SJSA1 (cell line): ENCODE measurements around the gene PDCL2. TPM values are rescaled to one million over a fixed set of nuclear protein-coding genes. Genes with fewer than 3 reads are reported as not detected.
"Not testable (repeated sequence)": the region's sequence is repeated elsewhere in the genome, so short reads cannot be mapped to it uniquely, and the experiment has no call there.

ENCODE experiments used
- DNase-seq, 2 experiments: peaks; one replicate each; pipeline ENCODE4 v3.0.0-alpha.2; 2015 to 2020; ENCODE audit warnings: low spot score in 2 of 2, low read depth in 1 of 2
- H3K27ac ChIP-seq: fragments of 250-450 bp; sonication (Bioruptor Pico); 2 replicates; pipeline ENCODE4 v1.5.1; 2020; ENCODE audit warnings: mild to moderate bottlenecking, moderate library complexity
- H3K27me3 ChIP-seq: fragments of 250-450 bp; sonication (Bioruptor Pico); replicated peaks from 2 replicates; pipeline ENCODE4 v1.5.1; 2020; ENCODE audit warnings: mild to moderate bottlenecking, moderate library complexity
- H3K36me3 ChIP-seq: fragments of 250-450 bp; sonication (Bioruptor Pico); 2 replicates; pipeline ENCODE4 v1.5.1; 2020; ENCODE audit warnings: mild to moderate bottlenecking
- H3K4me1 ChIP-seq: fragments of 250-450 bp; sonication (Bioruptor Pico); replicated peaks from 2 replicates; pipeline ENCODE4 v1.6.1; 2021; ENCODE audit warnings: mild to moderate bottlenecking
- H3K4me3 ChIP-seq: fragments of 250-450 bp; sonication (Bioruptor Pico); 2 replicates; pipeline ENCODE4 v1.5.1; 2020; ENCODE audit warnings: mild to moderate bottlenecking
- H3K9me3 ChIP-seq: fragments of 250-450 bp; sonication (Bioruptor Pico); replicated peaks from 2 replicates; pipeline ENCODE4 v1.5.1; 2020; ENCODE audit warnings: mild to moderate bottlenecking
- total RNA-seq: library from RNA; depleted of rRNA; stranded (reverse); fragments of >200 nt; shearing (Covaris generic); gene quantifications from 2 replicates; pipeline ENCODE4 v1.2.3, GENCODE V29; 2014

The PDCL2 gene
- total RNA-seq, 1 experiment from 2014 or later = not detected

DNA sequence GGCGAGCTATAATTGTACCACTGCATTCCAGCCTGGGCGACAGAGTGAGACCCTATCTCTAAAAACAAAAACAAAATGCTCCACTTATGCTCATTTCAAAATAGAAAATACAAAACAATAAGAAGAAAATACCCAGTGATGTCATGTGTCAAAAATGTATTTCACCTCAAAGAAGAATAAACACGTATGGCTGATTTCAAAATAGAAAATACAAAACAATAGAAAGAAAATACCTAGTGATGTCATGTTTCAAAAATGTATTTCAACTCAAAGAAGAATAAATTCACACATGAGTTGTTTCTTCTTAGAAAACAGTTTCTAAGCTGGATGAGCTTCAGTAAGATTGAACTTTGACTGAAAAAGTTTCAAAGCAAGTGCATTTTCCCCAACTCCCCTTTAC is 20.3 kb upstream of the PDCL2 start:
- Histone ChIP-seq H3K36me3 (no peaks in the 10 kb centered on the region), H3K4me1 (peaks cover 7% of the 10 kb centered on the region), H3K27me3 (no peaks in the 10 kb centered on the region), H3K4me3 (no peak overlapping the region), H3K9me3 (no peaks in the 10 kb centered on the region), H3K27ac (no peak overlapping the region)
- DNase-seq = peak in 1 of 2 experiments; percentile 26

DNA sequence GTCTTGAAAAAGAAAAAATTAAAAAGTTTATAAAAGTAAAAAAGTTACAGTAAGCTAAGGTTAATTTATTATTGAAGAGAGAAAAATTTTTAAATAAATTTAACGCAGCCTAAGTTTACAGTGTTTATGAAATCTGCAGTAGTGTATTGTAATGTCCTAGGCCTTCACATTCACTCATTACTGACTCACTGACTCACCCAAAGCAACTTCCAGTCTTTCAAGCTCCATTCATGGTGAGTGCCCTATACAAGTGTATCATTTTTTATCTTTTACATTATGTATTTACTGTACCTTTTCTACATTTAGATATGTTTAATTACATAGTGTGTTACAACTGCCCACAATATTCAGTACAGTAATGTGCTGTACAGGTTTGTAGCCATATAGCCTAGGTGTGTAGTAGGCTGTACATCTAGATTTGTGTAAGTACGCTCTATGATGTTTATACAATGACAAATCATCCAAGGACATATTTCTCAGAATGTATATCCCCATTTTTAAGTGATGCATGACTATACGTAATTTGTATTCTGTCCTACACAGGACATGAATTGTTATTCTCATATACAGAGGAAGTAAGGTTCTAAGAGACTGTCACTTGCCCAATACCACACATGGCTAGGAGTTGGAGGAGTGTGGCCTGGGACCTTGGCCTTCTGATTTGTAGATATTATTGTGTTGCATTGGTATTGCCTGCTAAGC is 19.5 kb upstream of the PDCL2 start:
- DNase-seq = no peak

DNA sequence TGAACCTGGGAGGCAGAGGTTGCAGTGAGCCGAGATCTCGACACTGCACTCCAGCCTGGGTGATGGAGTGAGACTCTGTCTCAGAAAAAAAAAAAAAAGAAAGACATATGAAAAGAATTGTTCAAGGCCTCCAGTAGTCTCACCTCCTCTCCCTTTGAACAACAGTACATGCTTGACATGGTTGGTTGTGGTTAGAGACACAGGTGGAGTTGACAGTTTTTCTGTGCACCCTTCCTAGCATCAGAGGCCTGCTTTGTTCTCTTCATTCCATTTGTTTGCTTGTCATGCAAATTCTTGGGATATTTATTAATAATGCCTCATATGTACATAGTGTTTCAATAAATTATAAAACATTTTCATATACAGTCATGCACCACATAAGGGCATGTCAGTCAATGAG is 18.3 kb upstream of the PDCL2 start:
- no peaks in the 10 kb centered on the region for H3K27me3 ChIP-seq
- H3K36me3 ChIP-seq = no peaks in the 10 kb centered on the region
- H3K9me3 ChIP-seq = no peaks in the 10 kb centered on the region
- H3K4me1 ChIP-seq = peaks cover 7% of the 10 kb centered on the region
- H3K27ac ChIP-seq = no peak overlapping the region
- no peak for DNase-seq
- no peak overlapping the region for H3K4me3 ChIP-seq

More for the DNA sequence above, 19.5 kb upstream of the PDCL2 start:
- no peaks in the 10 kb centered on the region for H3K9me3 ChIP-seq
- peaks cover 7% of the 10 kb centered on the region for H3K4me1 ChIP-seq
- H3K36me3 ChIP-seq = no peaks in the 10 kb centered on the region
- H3K4me3 ChIP-seq = no peak overlapping the region
- H3K27ac ChIP-seq = no peak overlapping the region; the same call in 1 of the 2 replicates
- no peaks in the 10 kb centered on the region for H3K27me3 ChIP-seq

- no peak overlapping the region for H3K4me3 ChIP-seq
- no peak for DNase-seq
- H3K27ac ChIP-seq = no peak overlapping the region
- H3K9me3 ChIP-seq = no peaks in the 10 kb centered on the region
- peaks cover 7% of the 10 kb centered on the region for H3K4me1 ChIP-seq
- no peaks in the 10 kb centered on the region for H3K27me3 ChIP-seq
- no peaks in the 10 kb centered on the region for H3K36me3 ChIP-seq
Measured at GRCh38 chr4:55609393-55609866, 17.4 kb upstream of the PDCL2 start.

GRCh38 chr4:55608591-55608990 is 16.5 kb upstream of the PDCL2 start:
- Histone ChIP-seq H3K36me3 (no peaks in the 10 kb centered on the region), H3K4me3 (no peak overlapping the region), H3K27ac (no peak overlapping the region), H3K4me1 (peaks cover 7% of the 10 kb centered on the region), H3K27me3 (no peaks in the 10 kb centered on the region), H3K9me3 (no peaks in the 10 kb centered on the region)
- DNase-seq = no peak

DNA sequence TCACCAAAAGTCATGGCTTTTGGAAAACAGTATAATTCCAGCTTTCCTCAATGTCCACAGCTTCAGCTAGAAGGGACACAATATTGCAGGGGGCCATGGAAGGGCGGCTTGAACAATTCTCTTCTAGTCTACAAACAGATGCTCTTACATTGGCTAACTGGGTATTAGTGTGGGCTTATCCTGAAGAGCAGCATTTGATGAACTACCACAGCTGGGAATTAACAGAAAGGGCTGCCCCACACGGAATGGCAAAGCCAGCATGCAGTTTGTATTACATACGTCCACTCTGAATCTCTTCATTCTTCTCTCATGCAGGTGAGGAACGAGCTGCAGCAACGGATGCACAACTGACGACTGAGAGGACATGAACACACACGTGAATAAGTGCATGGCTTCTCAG is 13.0 kb upstream of the PDCL2 start:
- no peaks in the 10 kb centered on the region for H3K36me3 ChIP-seq
- DNase-seq = no peak

DNA sequence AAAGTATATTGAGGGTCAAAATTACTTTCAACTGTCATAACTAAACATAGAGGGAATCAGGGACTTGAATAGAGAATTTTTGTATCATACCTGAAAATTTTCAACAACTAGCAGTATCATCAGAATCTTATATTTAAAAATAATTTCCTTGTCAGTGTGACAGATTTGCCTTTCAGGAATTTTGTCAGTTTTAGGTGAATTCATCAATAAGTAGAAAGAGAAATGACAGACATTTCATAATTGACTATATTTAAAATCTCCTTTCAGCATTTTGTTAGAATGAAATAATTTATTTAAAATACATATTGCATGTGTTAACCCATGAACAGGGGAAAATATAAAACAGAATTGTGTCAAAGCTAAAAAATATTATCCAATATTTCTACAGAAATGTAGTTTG is 8.6 kb upstream of the PDCL2 start:
- peaks cover 7% of the 10 kb centered on the region; the same call in 1 of the 2 replicates for H3K27me3 ChIP-seq
- no peaks in the 10 kb centered on the region for H3K36me3 ChIP-seq
- H3K4me1 ChIP-seq = no peaks in the 10 kb centered on the region
- DNase-seq = no peak
- no peak overlapping the region for H3K27ac ChIP-seq
- no peak overlapping the region for H3K4me3 ChIP-seq
- no peaks in the 10 kb centered on the region for H3K9me3 ChIP-seq

More for the DNA sequence above, 13.0 kb upstream of the PDCL2 start:
- H3K27me3 ChIP-seq = no peaks in the 10 kb centered on the region
- no peaks in the 10 kb centered on the region for H3K9me3 ChIP-seq
- no peak overlapping the region for H3K27ac ChIP-seq
- no peak overlapping the region for H3K4me3 ChIP-seq
- H3K4me1 ChIP-seq = no peaks in the 10 kb centered on the region

DNA sequence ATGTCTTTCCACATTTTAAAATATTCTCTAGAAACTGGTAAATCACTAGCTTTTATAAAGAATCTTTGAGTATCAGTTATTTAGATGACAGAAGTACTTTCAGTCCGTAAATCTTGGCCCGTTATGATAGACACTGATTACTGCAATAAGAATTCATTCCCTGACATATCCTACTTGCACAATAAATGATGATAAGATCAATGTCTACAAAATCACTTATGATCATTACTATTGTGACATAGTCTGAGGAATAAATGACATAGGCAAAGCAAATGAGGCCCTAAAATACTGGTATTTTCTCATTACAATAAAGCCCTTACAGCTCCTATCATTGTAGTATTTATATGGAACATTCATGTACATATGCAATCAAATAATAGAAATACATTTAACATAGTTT is 6.6 kb upstream of the PDCL2 start:
- Histone ChIP-seq H3K27ac (no peak overlapping the region), H3K4me3 (no peak overlapping the region), H3K4me1 (no peaks in the 10 kb centered on the region)

GRCh38 chr4:55588160-55588559 is 3.9 kb downstream of the PDCL2 start:
- Histone ChIP-seq H3K36me3 (no peaks in the 10 kb centered on the region), H3K27ac (no peak overlapping the region), H3K9me3 (peaks cover 4% of the 10 kb centered on the region; the same call in 1 of the 2 replicates), H3K27me3 (no peaks in the 10 kb centered on the region), H3K4me3 (no peak overlapping the region), H3K4me1 (no peaks in the 10 kb centered on the region)
- no peak for DNase-seq

More for the DNA sequence above, 6.6 kb upstream of the PDCL2 start:
- Histone ChIP-seq H3K36me3 (no peaks in the 10 kb centered on the region), H3K27me3 (peaks cover 7% of the 10 kb centered on the region; the same call in 1 of the 2 replicates), H3K9me3 (no peaks in the 10 kb centered on the region)
- DNase-seq = no peak

GRCh38 chr4:55582773-55583172 is 9.3 kb downstream of the PDCL2 start:
- H3K4me3 ChIP-seq, H3K9me3 ChIP-seq, DNase-seq, H3K36me3 ChIP-seq, H3K27me3 ChIP-seq, H3K27ac ChIP-seq, H3K4me1 ChIP-seq: not testable (repeated sequence)

GRCh38 chr4:55578341-55579010 is 13.6 kb downstream of the PDCL2 start:
- Histone ChIP-seq H3K27ac (no peak overlapping the region), H3K9me3 (peaks cover 4% of the 10 kb centered on the region), H3K36me3 (no peaks in the 10 kb centered on the region), H3K4me3 (no peak overlapping the region), H3K27me3 (no peaks in the 10 kb centered on the region), H3K4me1 (no peaks in the 10 kb centered on the region)
- DNase-seq = no peak

DNA sequence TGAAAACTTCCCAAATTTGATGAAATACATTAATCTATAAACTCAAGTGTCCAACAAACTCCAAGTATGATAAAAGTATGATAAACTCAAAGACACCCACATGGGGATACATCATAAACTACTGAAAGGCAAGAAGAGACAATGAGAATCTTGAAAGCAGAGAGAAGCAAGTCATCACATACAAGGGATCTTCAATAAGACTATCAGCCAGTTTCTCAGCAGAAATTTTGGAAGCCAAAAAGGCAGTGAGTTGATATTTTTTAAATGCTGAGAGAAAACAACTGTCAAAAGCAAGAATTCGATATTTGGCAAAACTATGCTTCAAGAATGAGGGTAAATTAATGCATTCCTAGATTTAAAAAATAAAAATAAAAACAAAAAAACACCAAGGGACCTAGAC is 16.5 kb downstream of the PDCL2 start:
- H3K9me3 ChIP-seq = no peaks in the 10 kb centered on the region; the same call in 1 of the 2 replicates
- no peaks in the 10 kb centered on the region for H3K36me3 ChIP-seq
- H3K27me3 ChIP-seq = no peaks in the 10 kb centered on the region
- H3K27ac ChIP-seq = no peak overlapping the region
- H3K4me3 ChIP-seq = no peak overlapping the region
- H3K4me1 ChIP-seq = no peaks in the 10 kb centered on the region
- no peak for DNase-seq

- no peaks in the 10 kb centered on the region for H3K27me3 ChIP-seq
- H3K4me3 ChIP-seq = no peak overlapping the region
- no peaks in the 10 kb centered on the region for H3K4me1 ChIP-seq
- DNase-seq = no peak
- no peak overlapping the region for H3K27ac ChIP-seq
- H3K9me3 ChIP-seq = no peaks in the 10 kb centered on the region; the same call in 1 of the 2 replicates
- H3K36me3 ChIP-seq = no peaks in the 10 kb centered on the region
Measured at GRCh38 chr4:55574252-55574651, 17.8 kb downstream of the PDCL2 start.

DNA sequence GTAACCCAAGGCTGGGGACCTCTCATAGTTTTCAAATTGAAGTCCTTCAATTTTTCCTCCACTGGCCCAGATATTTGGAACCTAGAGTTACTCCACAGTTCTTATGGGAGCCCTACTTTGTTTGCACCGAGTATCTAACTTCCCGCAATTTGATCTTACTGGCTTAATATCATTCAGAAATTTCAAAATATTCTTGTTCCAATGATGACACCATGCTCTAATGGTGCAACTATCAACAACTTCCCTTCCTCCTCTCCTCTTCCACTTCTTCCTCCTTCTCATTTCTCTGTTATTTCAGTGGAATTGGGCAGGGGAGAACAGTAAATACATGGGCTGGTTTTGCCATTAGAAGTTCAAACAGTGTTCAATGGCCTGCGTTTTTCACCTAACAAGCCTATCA is 20.2 kb downstream of the PDCL2 start:
- Histone ChIP-seq H3K4me3 (no peak overlapping the region), H3K27ac (no peak overlapping the region), H3K27me3 (peaks cover 7% of the 10 kb centered on the region; the same call in 1 of the 2 replicates), H3K4me1 (no peaks in the 10 kb centered on the region), H3K9me3 (no peaks in the 10 kb centered on the region; the same call in 1 of the 2 replicates), H3K36me3 (no peaks in the 10 kb centered on the region)
- DNase-seq = no peak
